Rectal smooth muscle tissue (tissue), 1 donor: ENCODE data around the gene TMOD1.

Experiments used
- H3K27ac ChIP-seq: one replicate; pipeline ENCODE4 v1.7.0; 2013; ENCODE audit warnings: low read depth, low read length, inconsistent platforms
- H3K27me3 ChIP-seq: one replicate; pipeline ENCODE4 v1.7.0; 2013; ENCODE audit warnings: low read length; ENCODE audit not compliant: control insufficient read depth, insufficient read depth
- H3K36me3 ChIP-seq: one replicate; pipeline ENCODE4 v1.7.0; 2013; ENCODE audit warnings: low read length; ENCODE audit not compliant: control insufficient read depth, insufficient read depth
- H3K4me1 ChIP-seq: one replicate; pipeline ENCODE4 v1.7.0; 2013; ENCODE audit warnings: low read length; ENCODE audit not compliant: control insufficient read depth, insufficient read depth
- H3K4me3 ChIP-seq: one replicate; pipeline ENCODE4 v1.7.0; 2013; ENCODE audit warnings: low read length
- H3K9ac ChIP-seq: one replicate; pipeline ENCODE4 v1.7.0; 2013; ENCODE audit warnings: low read length

Gene TMOD1

DNA sequence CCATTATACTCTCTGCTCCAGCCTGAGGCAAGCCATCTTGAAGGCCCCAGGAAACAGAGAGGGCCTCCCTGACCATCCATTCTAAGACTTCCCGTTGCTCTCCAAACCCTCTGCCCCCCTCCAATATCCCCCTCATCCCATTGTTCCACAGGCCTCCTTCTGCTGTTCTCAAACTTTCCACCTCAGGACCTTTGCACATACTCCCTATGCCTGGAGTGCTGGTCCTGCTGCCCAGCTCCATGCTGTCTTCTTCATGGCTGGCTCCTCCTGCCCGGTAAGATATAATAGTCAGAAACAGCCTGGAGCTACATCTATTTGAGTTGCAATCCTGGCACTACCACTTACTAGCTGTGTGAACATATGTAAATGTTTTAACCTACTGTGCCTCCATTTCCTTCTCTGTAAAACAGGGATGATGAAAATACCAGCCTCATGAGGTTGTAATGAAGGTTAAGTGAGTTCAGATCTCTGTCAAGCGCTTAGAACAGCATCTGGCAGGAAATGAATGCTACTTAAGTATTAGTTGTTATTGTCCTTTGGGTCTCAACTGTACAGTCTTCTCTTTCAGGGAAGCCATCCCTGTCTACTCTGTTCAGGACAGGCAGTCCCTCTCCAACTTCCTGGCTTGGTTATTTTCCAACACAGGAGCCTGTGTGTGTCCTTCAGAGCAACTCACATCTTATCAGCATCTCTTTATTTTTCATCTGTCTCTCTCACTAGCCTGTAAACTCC lies 45.8 kb downstream of the TMOD1 start:
- Histone ChIP-seq H3K9ac (no peak overlapping the region), H3K36me3 (no peaks in the 10 kb centered on the region), H3K27me3 (no peaks in the 10 kb centered on the region), H3K4me3 (no peak overlapping the region), H3K27ac (no peak overlapping the region), H3K4me1 (peaks cover 10% of the 10 kb centered on the region)

DNA sequence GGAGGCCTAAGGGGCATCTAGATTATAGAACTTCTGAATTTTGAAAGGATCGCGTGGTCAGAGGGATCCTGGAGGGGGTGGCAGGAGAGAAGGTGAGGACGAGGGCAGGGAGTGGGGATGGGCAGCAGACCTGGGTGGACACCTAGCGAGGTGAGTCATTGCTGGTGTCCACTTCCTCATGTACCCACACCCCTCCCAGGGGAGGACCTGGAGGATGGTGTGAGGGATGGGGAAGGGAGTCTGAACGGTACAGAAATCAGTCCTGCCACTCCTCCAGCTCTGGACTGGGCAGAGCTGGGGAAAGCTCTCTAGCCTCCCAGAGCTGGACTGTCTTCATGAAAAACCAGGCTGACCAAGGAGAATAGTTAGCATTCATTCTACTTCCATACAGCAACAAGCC lies 46.9 kb downstream of the TMOD1 start:
- Histone ChIP-seq H3K36me3 (no peaks in the 10 kb centered on the region), H3K4me1 (peaks cover 10% of the 10 kb centered on the region), H3K9ac (no peak overlapping the region), H3K27ac (no peak overlapping the region), H3K4me3 (no peak overlapping the region), H3K27me3 (no peaks in the 10 kb centered on the region)

DNA sequence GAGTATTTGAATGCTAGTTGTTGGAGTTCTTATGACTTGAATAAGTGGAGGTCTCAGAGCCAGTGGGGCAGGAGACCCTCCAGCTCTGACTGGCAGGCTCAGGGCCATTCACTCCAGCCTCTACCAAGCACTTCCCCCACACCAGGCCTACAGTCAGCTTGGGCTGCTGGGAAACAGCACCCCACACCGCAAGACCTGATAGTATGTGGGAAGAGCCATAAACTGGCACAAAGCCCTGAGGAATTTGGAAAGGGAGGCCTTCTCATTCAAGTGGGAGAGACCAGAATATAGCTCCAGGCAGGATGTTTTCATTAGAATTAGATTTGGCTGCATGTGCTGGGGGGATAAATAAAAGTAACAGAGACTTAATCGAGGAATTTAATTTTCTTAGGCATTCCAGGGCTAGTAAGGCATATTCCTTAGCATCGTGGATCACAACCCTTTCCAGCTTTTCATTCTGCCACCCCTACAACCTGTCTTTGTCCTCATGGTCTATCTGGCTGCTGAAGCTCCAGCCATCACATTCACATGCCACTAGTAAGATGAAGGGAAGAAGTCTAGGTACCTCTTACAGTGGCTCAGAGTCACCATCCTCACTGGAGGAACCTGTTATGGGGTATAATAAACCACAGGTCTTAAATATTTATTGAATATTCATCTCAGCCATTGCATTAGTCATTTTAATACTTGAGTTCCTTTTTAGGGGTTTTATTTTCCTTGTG lies 47.5 kb downstream of the TMOD1 start:
- Histone ChIP-seq H3K4me1 (peaks cover 10% of the 10 kb centered on the region), H3K27ac (no peak overlapping the region), H3K4me3 (no peak overlapping the region), H3K36me3 (no peaks in the 10 kb centered on the region), H3K9ac (no peak overlapping the region), H3K27me3 (no peaks in the 10 kb centered on the region)

DNA sequence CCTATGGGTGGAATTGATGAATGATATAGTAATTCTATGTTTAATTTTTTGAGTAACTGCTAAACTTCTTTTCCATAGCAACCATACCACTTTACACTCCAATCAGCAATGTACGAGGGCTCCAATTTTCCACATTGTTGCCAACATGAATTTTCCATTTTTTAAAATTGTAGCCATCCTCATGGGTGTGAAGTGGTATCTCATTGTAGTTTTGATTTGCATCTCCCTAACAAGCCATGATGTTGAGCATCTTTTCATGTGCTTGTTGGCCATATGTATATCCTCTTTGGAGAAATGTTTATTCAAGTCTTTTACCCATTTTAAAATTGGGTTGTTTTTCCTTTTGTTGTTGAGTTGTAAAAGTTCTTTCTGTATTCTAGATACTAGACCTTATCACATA lies 48.9 kb downstream of the TMOD1 start:
- H3K36me3 ChIP-seq: peaks cover 2% of the 10 kb centered on the region

DNA sequence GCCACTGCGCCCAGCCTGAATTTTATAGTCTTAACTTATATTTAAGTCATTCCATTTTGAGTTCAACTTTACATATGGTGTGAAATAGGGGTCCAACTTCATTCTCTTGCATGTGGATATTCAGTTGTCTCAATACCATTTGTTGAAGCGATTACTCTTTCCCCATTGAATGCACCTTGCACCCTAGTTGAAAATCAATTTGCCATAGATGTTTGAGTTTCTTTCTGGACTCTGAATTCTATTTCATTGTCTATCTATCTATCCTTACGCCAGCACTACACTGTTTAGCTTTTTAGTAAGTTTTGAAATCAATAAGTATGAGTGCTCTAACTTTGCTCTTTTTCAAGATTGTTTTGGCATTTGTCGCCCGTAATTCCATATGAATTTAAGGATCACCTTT lies 49.8 kb downstream of the TMOD1 start:
- Histone ChIP-seq H3K4me1 (peaks cover under 1% of the 10 kb centered on the region), H3K27ac (no peak overlapping the region), H3K4me3 (no peak overlapping the region), H3K27me3 (no peaks in the 10 kb centered on the region), H3K9ac (no peak overlapping the region), H3K36me3 (peaks cover 2% of the 10 kb centered on the region)

More for the DNA sequence above, 48.9 kb downstream of the TMOD1 start:
- H3K4me1 ChIP-seq: peaks cover 5% of the 10 kb centered on the region
- no peak overlapping the region for H3K4me3 ChIP-seq
- H3K27me3 ChIP-seq: no peaks in the 10 kb centered on the region
- H3K9ac ChIP-seq: no peak overlapping the region
- H3K27ac ChIP-seq: no peak overlapping the region

DNA sequence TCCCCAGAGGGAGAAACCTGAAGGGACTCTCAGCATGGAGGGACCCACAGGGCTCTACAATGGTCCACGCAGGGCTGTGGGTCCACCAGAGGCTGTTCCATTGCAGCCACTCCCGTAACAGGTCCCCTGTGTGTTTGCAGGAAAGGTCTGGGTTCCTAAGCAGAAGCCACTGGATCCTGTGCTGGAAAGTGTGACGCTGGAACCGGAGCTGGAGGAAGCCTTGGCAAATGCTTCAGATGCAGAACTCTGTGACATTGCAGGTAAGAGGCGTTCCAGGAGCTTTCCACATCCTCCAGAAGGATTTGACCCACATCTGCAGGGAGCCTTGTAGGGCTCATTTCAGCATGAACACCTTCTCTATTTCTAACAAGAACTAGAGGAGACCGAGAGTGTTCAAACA lies 51.7 kb downstream of the TMOD1 start:
- Histone ChIP-seq H3K9ac (no peak overlapping the region), H3K4me3 (no peak overlapping the region), H3K4me1 (no peaks in the 10 kb centered on the region), H3K27ac (no peak overlapping the region), H3K36me3 (peaks cover 2% of the 10 kb centered on the region), H3K27me3 (no peaks in the 10 kb centered on the region)

DNA sequence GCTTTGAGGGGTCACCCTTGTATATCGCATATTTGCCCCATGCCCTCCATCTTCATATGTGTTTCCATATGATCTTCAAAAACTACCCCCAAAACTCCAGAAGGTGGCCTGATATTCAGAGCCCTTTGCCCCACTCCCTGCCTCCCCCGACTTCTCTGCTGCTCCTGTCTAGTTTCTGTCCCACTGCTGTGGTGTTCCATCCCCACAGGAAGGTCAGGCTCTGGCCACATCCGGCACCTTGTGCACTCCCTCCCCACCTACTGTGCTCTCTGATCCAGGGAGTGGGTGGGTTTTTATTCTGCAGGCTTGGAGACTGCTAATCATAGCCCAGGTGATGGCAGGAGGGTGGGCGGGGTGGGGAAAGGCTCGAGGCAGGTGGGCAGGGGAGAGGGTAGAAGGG lies 52.4 kb downstream of the TMOD1 start:
- peaks cover 2% of the 10 kb centered on the region for H3K36me3 ChIP-seq
- no peak overlapping the region for H3K27ac ChIP-seq
- no peaks in the 10 kb centered on the region for H3K27me3 ChIP-seq
- H3K4me3 ChIP-seq: no peak overlapping the region
- H3K9ac ChIP-seq: no peak overlapping the region
- no peaks in the 10 kb centered on the region for H3K4me1 ChIP-seq

DNA sequence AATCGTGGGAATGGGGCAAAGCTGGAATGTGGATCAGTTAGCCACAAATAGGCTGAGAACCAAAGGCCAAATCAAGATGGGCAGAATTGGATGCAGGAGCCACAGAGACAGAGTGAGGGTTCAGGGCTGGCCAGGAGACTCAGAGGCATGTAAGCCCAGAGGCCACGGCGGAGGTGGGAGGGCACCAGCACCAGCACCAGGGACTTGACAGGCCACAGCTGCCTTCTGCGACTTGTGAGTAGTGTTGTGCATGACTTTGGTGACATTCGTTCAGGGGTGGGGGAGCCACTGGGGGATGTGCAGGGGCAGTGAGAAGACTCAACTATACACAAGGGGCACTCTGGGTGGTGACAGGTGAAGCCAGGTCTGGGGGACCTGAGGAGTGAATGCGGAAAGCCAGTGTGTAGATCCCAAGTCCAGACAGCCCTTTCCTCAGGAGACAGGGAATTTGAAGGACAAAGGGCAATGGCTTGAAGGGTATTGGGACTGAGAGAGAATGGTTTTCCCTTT lies 53.2 kb downstream of the TMOD1 start:
- H3K27me3 ChIP-seq: no peaks in the 10 kb centered on the region
- H3K4me3 ChIP-seq: no peak overlapping the region
- H3K36me3 ChIP-seq: peaks cover 2% of the 10 kb centered on the region
- H3K27ac ChIP-seq: no peak overlapping the region
- no peak overlapping the region for H3K9ac ChIP-seq
- H3K4me1 ChIP-seq: no peaks in the 10 kb centered on the region

DNA sequence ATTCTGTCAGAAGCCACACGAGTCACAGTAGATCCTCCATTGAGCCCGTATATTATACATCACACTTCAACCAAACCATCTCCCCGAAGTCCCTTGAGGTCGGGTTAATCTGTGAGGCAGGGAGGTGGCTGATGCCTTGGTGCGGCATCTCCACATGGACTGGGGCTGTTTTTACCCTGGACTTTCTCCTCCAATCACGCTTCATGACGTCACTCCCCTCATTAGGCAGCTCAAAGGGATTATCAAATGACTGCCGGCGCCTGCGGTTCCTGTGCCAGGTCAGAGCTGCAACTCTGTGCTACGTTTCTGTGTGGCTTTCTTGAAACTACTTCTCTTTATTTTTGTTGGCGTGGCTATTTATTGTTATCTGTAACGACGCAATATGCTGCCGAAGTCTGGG lies 53.7 kb downstream of the TMOD1 start:
- H3K27ac ChIP-seq: no peak overlapping the region
- peaks cover 2% of the 10 kb centered on the region for H3K36me3 ChIP-seq
- no peaks in the 10 kb centered on the region for H3K27me3 ChIP-seq
- H3K4me1 ChIP-seq: no peaks in the 10 kb centered on the region
- no peak overlapping the region for H3K9ac ChIP-seq
- no peak overlapping the region for H3K4me3 ChIP-seq

DNA sequence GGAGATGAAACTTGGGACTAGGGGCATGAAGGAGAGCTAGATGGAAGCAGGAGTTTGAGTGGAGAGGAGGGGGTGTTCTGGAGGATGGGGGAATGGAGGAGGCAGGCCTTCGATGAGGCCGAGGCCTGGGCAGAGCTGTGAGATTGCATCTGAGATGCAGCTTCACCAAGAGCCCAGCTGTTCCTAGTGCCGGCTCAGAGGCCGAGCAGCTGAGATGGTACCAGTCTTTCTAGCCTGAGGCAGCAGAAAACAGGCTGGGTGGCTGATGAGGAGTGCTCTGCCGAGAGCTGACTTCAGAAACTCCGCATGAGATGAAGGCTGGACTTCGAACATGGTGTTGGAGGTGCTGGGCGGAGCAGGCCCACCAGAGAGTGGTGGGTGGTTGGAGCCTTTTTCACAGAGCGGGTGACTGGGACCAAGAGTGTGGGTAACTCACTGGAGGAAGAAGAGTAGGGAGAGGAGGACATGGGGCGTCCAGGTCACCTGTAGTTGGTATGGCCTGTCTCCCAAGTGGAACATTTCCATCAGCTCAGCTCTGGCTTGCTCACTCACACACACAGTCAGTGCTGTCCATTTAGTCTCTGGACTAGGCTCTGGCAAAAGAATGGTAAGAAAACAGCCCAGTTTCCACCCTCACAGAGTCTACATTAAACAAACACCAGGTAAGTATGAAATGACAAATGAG lies 54.7 kb downstream of the TMOD1 start:
- Histone ChIP-seq H3K4me3 (no peak overlapping the region), H3K36me3 (peaks cover 2% of the 10 kb centered on the region), H3K9ac (no peak overlapping the region), H3K27me3 (no peaks in the 10 kb centered on the region), H3K27ac (no peak overlapping the region), H3K4me1 (no peaks in the 10 kb centered on the region)

DNA sequence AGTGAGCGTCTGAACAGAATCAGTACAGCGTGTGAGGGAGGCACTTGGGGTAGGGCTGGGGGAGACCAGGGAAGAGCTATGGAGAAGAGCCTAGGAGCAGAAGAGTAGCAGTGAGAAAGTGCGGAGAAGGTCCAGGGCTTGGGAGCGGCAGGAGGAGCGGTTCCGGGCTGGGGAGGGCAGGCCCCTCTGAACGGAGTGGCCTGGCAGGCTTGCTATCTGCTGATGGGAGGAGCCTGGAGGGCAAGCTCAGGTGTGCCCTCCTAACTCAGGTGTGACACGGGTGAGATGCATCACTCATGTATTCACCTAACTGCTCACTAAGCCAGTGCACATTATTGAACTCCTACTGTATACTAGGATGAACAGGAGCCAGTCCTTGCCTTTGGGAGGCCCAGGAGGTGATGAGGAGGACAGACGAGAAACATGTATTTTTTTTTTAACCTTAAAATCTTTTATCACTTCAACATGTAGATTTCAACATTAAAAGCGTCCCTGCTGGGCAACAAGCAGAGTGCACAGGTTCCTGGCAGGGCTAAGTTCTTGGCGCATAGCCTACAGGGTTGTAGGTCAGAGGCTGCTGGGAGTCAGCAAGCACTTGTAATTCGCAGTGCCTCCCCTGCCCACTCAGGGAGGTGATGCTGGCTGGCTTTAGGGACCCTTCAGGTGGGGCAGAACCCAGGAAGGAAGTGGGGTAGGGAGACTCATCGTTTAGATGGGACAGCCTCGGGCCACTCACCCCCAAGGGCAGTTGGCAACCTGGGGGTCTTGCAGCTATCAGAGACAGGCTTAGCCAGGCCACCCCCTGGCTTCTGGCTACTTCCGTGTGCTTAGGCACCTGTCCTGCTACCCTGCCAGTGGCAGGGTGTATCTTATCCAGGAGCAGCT lies 55.5 kb downstream of the TMOD1 start:
- H3K4me1 ChIP-seq: no peaks in the 10 kb centered on the region
- peak overlapping the region; percentile 11 for H3K27ac ChIP-seq
- no peak overlapping the region for H3K9ac ChIP-seq
- no peak overlapping the region for H3K4me3 ChIP-seq
- no peaks in the 10 kb centered on the region for H3K27me3 ChIP-seq
- peaks cover 2% of the 10 kb centered on the region for H3K36me3 ChIP-seq

DNA sequence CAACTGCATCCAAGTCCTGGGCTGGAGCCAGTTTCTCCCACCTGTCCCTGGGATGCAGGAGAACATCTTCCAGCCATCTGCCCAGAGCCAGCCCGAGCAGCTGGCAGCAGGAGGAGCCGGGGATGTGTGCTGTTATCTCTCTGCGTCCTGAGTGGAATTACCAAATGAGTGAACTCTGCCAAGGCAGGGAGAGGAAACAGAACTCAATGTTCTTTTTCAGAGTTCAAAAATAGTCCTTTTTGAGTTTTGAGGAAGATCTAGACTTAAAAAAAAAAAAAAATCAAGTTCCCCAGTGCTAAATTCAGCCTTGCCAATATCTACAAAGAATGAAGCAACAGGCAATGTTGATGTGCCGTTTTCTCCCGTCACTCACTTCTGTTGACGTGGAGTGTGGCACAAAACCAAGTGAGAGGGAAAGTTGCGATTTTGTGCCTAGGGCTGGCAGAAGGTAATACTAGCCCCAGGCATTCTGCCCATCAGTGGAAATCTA lies 56.2 kb downstream of the TMOD1 start:
- H3K9ac ChIP-seq: no peak overlapping the region
- peaks cover 2% of the 10 kb centered on the region for H3K36me3 ChIP-seq
- H3K27ac ChIP-seq: peak overlapping the region; percentile 50
- H3K4me3 ChIP-seq: no peak overlapping the region
- H3K27me3 ChIP-seq: no peaks in the 10 kb centered on the region
- H3K4me1 ChIP-seq: no peaks in the 10 kb centered on the region
